GM13976 (cell line): Measurements from ENCODE around the gene FOXK1.

Experiments used
- DNase-seq: peaks from one replicate; pipeline ENCODE4 v3.0.0; 2012; ENCODE audit warnings: low spot score
- CTCF ChIP-seq: IDR thresholded peaks from 2 replicates; pipeline ENCODE4 v1.5.1; 2012; ENCODE audit warnings: borderline replicate concordance, mild to moderate bottlenecking; ENCODE audit not compliant: insufficient read depth; ENCODE audit errors: extremely low read depth, missing control alignments, control extremely low read depth
- in situ Hi-C: fragments of 300-500 bp; cut with MboI; formaldehyde crosslinking; loops from one replicate; pipeline ENCODE4 v1.12.0; 2022; ENCODE audit warnings: low sequenced_read_pairs, mixed read lengths, inconsistent platforms; ENCODE audit not compliant: unreplicated experiment

Gene FOXK1

GRCh38 chr7:4820405-4820966, 138.4 kb downstream of the FOXK1 start:
- in situ Hi-C loops = no loop called here
- no peak for TF ChIP-seq CTCF
- no peak for DNase-seq
